C1 segment of cervical spinal cord (tissue), 14 donors: ENCODE data around the gene KLHL33.

Source experiments
- DNase-seq, 14 donors: peaks; one replicate each; lab custom pipeline; 2025; lab: John Stamatoyannopoulos, UW

Gene KLHL33

DNA sequence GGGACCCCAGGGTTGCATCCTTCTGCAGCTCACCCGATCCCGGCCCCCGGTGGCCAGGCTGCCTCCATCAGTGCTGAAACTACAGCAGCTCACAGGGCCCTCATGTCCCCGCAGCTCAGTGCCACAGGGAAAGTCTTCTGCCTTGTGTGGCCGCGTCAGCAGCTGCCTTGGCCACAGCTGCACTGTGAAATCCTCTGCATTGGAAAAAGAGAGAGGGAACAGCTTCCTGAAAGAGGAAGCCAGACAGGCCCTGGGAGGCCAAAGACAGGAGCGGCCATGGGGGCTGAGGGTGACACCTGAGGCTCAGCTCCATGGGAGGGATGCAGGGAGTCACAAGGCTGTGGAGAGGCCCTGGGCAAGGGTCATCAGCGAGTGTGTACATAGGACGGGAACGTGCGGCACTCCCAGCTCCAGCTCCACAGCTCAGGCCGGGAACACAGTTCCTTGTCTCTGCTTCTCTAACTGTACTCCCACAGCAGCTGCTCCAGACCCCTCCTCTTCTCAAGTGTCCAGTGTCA lies 59.8 kb downstream of the KLHL33 start:
- DNase-seq, result no peak
